ENCODE data around the gene NPY2R. TPM values are rescaled to one million over a fixed set of nuclear protein-coding genes. Genes with fewer than 3 reads are reported as not detected.

Gene NPY2R
- not detected for total RNA-seq (2021; ENCODE audit: unreplicated experiment)
- not detected for polyA plus RNA-seq (2012; ENCODE audit: insufficient read length)
- Bru-seq, nascent RNA = not detected
- BruChase-seq, experiment 1, labeled RNA remaining after a 2-hour chase = not detected
- BruChase-seq, experiment 2, labeled RNA remaining after a 6-hour chase = percentile 9 among the genes with signal in this experiment
- long read RNA-seq = 0 reads

- ChIA-PET CTCF (no interaction called here), POLR2A (no interaction called here)
- Histone ChIP-seq H3K4me3 (ENCODE audit: low read depth in 2 of 2, low read length in 2 of 2) (peak within 1 kb of the TSS; percentile 11 to 28; a peak in 3 of 4 replicates), H3K27ac (ENCODE audit: low read length) (no peak within 1 kb of the TSS), H3K27me3 (ENCODE audit: control insufficient read depth, insufficient read depth, low read length) (peaks cover 3% of the 10 kb centered on the region), H3K36me3 (ENCODE audit: control insufficient read depth, insufficient read depth, low read length) (no peaks in the 10 kb centered on the region), H3K9me3 (ENCODE audit: control insufficient read depth, insufficient read depth, low read depth, low read length) (no peaks in the 10 kb centered on the region), H3K4me1 (ENCODE audit: control insufficient read depth, insufficient read depth, low read length) (no peaks in the 10 kb centered on the region)
- intact Hi-C loops (cut with micrococcal nuclease; ENCODE audit: unreplicated experiment) (loop anchor here (10.0 kb wide), 1 partner anchor 146 kb away; no protein-coding TSS in a partner anchor), in situ Hi-C loops (cut with HindIII; ENCODE audit: low pct_unique_long_range_greater_than_20kb, low sequenced_read_pairs) (no loop called here)
- TF ChIP-seq CTCF (IDR thresholded peaks at IDR 0.05) (no peak), POLR2AphosphoS5 (IDR thresholded peaks at IDR 0.05; ENCODE audit: low read depth, low read length) (no peak), REST (IDR thresholded peaks at IDR 0.05; ENCODE audit: insufficient read depth in 1 of 2, low read depth in 2 of 2, low read length in 1 of 2) (no peak), TCF7L2 (IDR thresholded peaks at IDR 0.05; ENCODE audit: low read depth, low read length) (no peak), SIN3A (IDR thresholded peaks at IDR 0.05; ENCODE audit: borderline replicate concordance, insufficient read depth, low read depth, low read length) (no peak)
- DNase-seq (ENCODE audit: low read depth, low spot score) (no peak), ATAC-seq (peak; percentile 48; the same call in 1 of the 2 replicates)
- no TSS peak for BruUV-seq (replicated peaks)
These were observed at the start of gene NPY2R for GRCh38 chr4:155208258-155209054. Gene NPY2R (plus strand): TSS chr4:155208636. CDS start chr4:155213940, 5,304 bp downstream.

- intact Hi-C loops (cut with micrococcal nuclease; ENCODE audit: unreplicated experiment) = no loop called here
- in situ Hi-C loops (cut with HindIII; ENCODE audit: low pct_unique_long_range_greater_than_20kb, low sequenced_read_pairs) = no loop called here
- no peak for ATAC-seq
- ChIA-PET POLR2A (no interaction called here), CTCF (no interaction called here)
- Histone ChIP-seq H3K4me1 (ENCODE audit: control insufficient read depth, insufficient read depth, low read length) (no peaks in the 10 kb centered on the region), H3K9me3 (ENCODE audit: control insufficient read depth, insufficient read depth, low read depth, low read length) (no peaks in the 10 kb centered on the region), H3K27me3 (ENCODE audit: control insufficient read depth, insufficient read depth, low read length) (no peaks in the 10 kb centered on the region), H3K27ac (ENCODE audit: low read length) (no peak overlapping the region), H3K4me3 (ENCODE audit: low read depth in 2 of 2, low read length in 2 of 2) (no peak overlapping the region), H3K36me3 (ENCODE audit: control insufficient read depth, insufficient read depth, low read length) (no peaks in the 10 kb centered on the region)
- no peak for DNase-seq (ENCODE audit: low read depth, low spot score)
- TF ChIP-seq TCF7L2 (IDR thresholded peaks at IDR 0.05; ENCODE audit: low read depth, low read length) (no peak), SIN3A (IDR thresholded peaks at IDR 0.05; ENCODE audit: borderline replicate concordance, insufficient read depth, low read depth, low read length) (no peak), CTCF (IDR thresholded peaks at IDR 0.05) (no peak), POLR2AphosphoS5 (IDR thresholded peaks at IDR 0.05; ENCODE audit: low read depth, low read length) (no peak), REST (IDR thresholded peaks at IDR 0.05; ENCODE audit: insufficient read depth in 1 of 2, low read depth in 2 of 2, low read length in 1 of 2) (no peak)
- no TSS peak for BruUV-seq (replicated peaks)
These were observed 47.1 kb upstream of the NPY2R start for GRCh38 chr4:155161357-155161756.

Measured in Panc1 (cell line).